HCT116 (cell line): ENCODE data around the gene MIP. TPM values are rescaled to one million over a fixed set of nuclear protein-coding genes. Genes with fewer than 3 reads are reported as not detected.
"Not testable (repeated sequence)": the region's sequence is repeated elsewhere in the genome, so short reads cannot be mapped to it uniquely, and the experiment has no call there.

ENCODE experiments used
- ATAC-seq: fragments of 200-7000 bp; cut with Tn5 transposase; 2 replicates; pipeline ENCODE4 v1.9.1; 2020; ENCODE audit warnings: mild to moderate bottlenecking, moderate library complexity
- BruUV-seq: library from RNA; stranded (reverse); fragments of 400-500 nt; replicated peaks from 2 replicates; lab custom pipeline; 2021; lab: Mats Ljungman, UMichigan
- CTCF ChIA-PET: fragments of 300-600 bp; sonication (Branson Sonifier 250); formaldehyde crosslinking; loops from one replicate; lab custom pipeline; 2021; ENCODE audit warnings: antibody characterized with exemption; lab: Charles Lee
- POLR2A ChIA-PET: fragments of 300-600, 350-600 bp; sonication (Branson Sonifier 250); formaldehyde crosslinking; loops from one replicate; lab custom pipeline; 2021; ENCODE audit warnings: antibody characterized with exemption; lab: Charles Lee
- RAD21 ChIA-PET, 2 experiments: fragments of 300-600 bp; sonication (Branson Sonifier 250); formaldehyde crosslinking; loops; one replicate each; lab custom pipeline; 2023; ENCODE audit warnings: low total read pairs in 2 of 2; ENCODE audit not compliant: uncharacterized antibody in 2 of 2, unreplicated experiment in 2 of 2, low non-redundant PET in 1 of 2; lab: Charles Lee
- DNase-seq: peaks from one replicate; pipeline ENCODE4 v3.0.0-alpha.2; 2010; ENCODE audit warnings: low read depth, low spot score
- H2AFZ ChIP-seq: fragments of 200-600 bp; shearing (Covaris generic), sonication (generic); 2 replicates; pipeline ENCODE4 v1.6.1; 2017; ENCODE audit warnings: low read depth, mixed run types, mixed read lengths, antibody characterized with exemption, low read length; ENCODE audit not compliant: poor library complexity, severe bottlenecking
- H3K27ac ChIP-seq: 2 replicates; pipeline ENCODE4 v1.5.1; 2012; ENCODE audit warnings: low read depth, low read length
- H3K27me3 ChIP-seq: fragments of 200-600 bp; sonication (generic); 2 replicates; pipeline ENCODE4 v1.6.1; 2016; ENCODE audit warnings: mixed run types, low read length, mixed read lengths; ENCODE audit not compliant: insufficient read depth
- H3K36me3 ChIP-seq, 2 experiments: fragments of 200-500 bp in 1 of 2; fragments of 200-600 bp in 1 of 2; sonication (Bioruptor generic) in 1 of 2; sonication (generic) in 1 of 2; 2 replicates each; pipeline versions ENCODE4 v1.5.1 to v1.6.1; 2014 to 2016; ENCODE audit warnings: low read length in 2 of 2, inconsistent platforms in 1 of 2, mixed read lengths in 1 of 2, mixed run types in 1 of 2; ENCODE audit not compliant: insufficient read depth in 2 of 2, control insufficient read depth in 1 of 2
- H3K4me1 ChIP-seq, 2 experiments: fragments of 200-600 bp in 1 of 2; sonication (generic) in 1 of 2; 2 replicates each; pipeline versions ENCODE4 v1.5.1 to v1.6.1; 2012 to 2017; ENCODE audit warnings: low read length in 2 of 2, inconsistent platforms in 1 of 2, mild to moderate bottlenecking in 1 of 2, mixed read lengths in 1 of 2, mixed run types in 1 of 2, moderate library complexity in 1 of 2; ENCODE audit not compliant: insufficient read depth in 2 of 2, control insufficient read depth in 1 of 2
- H3K4me2 ChIP-seq: fragments of 200-600 bp; sonication (generic); 2 replicates; pipeline ENCODE4 v1.6.1; 2017; ENCODE audit warnings: mixed run types, low read length, mixed read lengths
- H3K4me3 ChIP-seq, 2 experiments: fragments of 200-600 bp in 1 of 2; sonication (generic) in 1 of 2; replicated peaks in 1 of 2; 2 replicates each; pipeline ENCODE4 v1.5.1; 2011 to 2016; ENCODE audit warnings: low read length in 2 of 2, control low read depth in 1 of 2, low read depth in 1 of 2, mild to moderate bottlenecking in 1 of 2, mixed read lengths in 1 of 2, mixed run types in 1 of 2
- H3K79me2 ChIP-seq: fragments of 200-600 bp; sonication (generic); 2 replicates; pipeline ENCODE4 v1.6.1; 2017; ENCODE audit warnings: mild to moderate bottlenecking, mixed run types, low read length, moderate library complexity, mixed read lengths; ENCODE audit not compliant: insufficient read depth
- H3K9ac ChIP-seq: fragments of 200-600 bp; sonication (generic); 2 replicates; pipeline ENCODE4 v1.6.1; 2016; ENCODE audit warnings: low read length, mixed read lengths
- H3K9me2 ChIP-seq: fragments of 200-600 bp; sonication (generic), shearing (Covaris generic); 2 replicates; pipeline ENCODE4 v1.6.1; 2017; ENCODE audit warnings: mixed run types, mild to moderate bottlenecking, moderate library complexity; ENCODE audit not compliant: insufficient read depth
- H3K9me3 ChIP-seq, 2 experiments: fragments of 200-500 bp in 1 of 2; fragments of 200-600 bp in 1 of 2; sonication (Bioruptor generic) in 1 of 2; sonication (generic) in 1 of 2; 2 replicates each; pipeline ENCODE4 v1.6.1; 2014 to 2017; ENCODE audit warnings: low read length in 2 of 2, mixed read lengths in 2 of 2, inconsistent platforms in 1 of 2, low read depth in 1 of 2, mild to moderate bottlenecking in 1 of 2, mixed run types in 1 of 2, moderate library complexity in 1 of 2; ENCODE audit not compliant: control insufficient read depth in 1 of 2, insufficient read depth in 1 of 2
- H4K20me1 ChIP-seq: fragments of 200-600 bp; sonication (generic), shearing (Covaris generic); 2 replicates; pipeline ENCODE4 v1.6.1; 2017; ENCODE audit warnings: mixed run types, mild to moderate bottlenecking, moderate library complexity; ENCODE audit not compliant: insufficient read depth
- EGR1 ChIP-seq: IDR thresholded peaks from 2 replicates; pipeline ENCODE4 v1.6.1; 2012; ENCODE audit warnings: low read depth
- ELF1 ChIP-seq: IDR thresholded peaks from 2 replicates; pipeline ENCODE4 v1.6.1; 2012; ENCODE audit warnings: low read depth, borderline replicate concordance
- EZH2phosphoT487 ChIP-seq: fragments of 200-600 bp; IDR thresholded peaks from 2 replicates; pipeline ENCODE4 v1.6.1; 2018; ENCODE audit warnings: antibody characterized with exemption, borderline replicate concordance
- JUND ChIP-seq: IDR thresholded peaks from 2 replicates; pipeline ENCODE4 v1.6.1; 2012
- POLR2A ChIP-seq: IDR thresholded peaks from 2 replicates; pipeline ENCODE4 v1.7.0; 2011; ENCODE audit warnings: borderline replicate concordance; ENCODE audit not compliant: insufficient read depth, insufficient read length; ENCODE audit errors: extremely low read depth
- SP1 ChIP-seq: IDR thresholded peaks from 2 replicates; pipeline ENCODE4 v1.6.1; 2012; ENCODE audit warnings: low read depth
- SRF ChIP-seq: IDR thresholded peaks from 2 replicates; pipeline ENCODE4 v1.6.1; 2012; ENCODE audit warnings: low read depth
- TCF7L2 ChIP-seq: IDR thresholded peaks from 2 replicates; pipeline ENCODE4 v1.7.0; 2011; ENCODE audit warnings: borderline replicate concordance, inconsistent platforms; ENCODE audit not compliant: insufficient read depth, insufficient read length; ENCODE audit errors: extremely low read depth
- ZNF274 ChIP-seq: fragments of 200-500 bp; sonication (Bioruptor generic); IDR thresholded peaks from 2 replicates; pipeline ENCODE4 v1.6.1; 2014; ENCODE audit warnings: mild to moderate bottlenecking, low read depth, low read length, inconsistent platforms
- intact Hi-C: fragments of 100-400 bp; cut with micrococcal nuclease; formaldehyde crosslinking; loops from 2 replicates; pipeline ENCODE4 v1.10.0; 2022
- total RNA-seq: library from RNA; stranded (reverse); gene quantifications from one replicate; pipeline ENCODE4 v1.2.1, GENCODE V29; 2021; ENCODE audit not compliant: unreplicated experiment
- TF ChIP-seq, protein P1 (sequence below): IDR thresholded peaks from 2 replicates; pipeline ENCODE4 v1.6.1; 2012; ENCODE audit warnings: low read depth
- TF ChIP-seq, protein P2 (sequence below): IDR thresholded peaks from 2 replicates; pipeline ENCODE4 v1.6.1; 2012
- TF ChIP-seq, protein P3 (sequence below), 3 experiments: fragments of 200-600 bp in 1 of 3; sonication (generic) in 1 of 3; IDR thresholded peaks in 2 of 3; conservative IDR thresholded peaks in 1 of 3; 2 replicates each; pipeline ENCODE4 v1.5.1; 2012 to 2017; ENCODE audit warnings: low read depth in 2 of 3, low read length in 2 of 3, antibody characterized with exemption in 1 of 3, borderline replicate concordance in 1 of 3, control low read depth in 1 of 3, mild to moderate bottlenecking in 1 of 3, mixed read lengths in 1 of 3, mixed run types in 1 of 3, moderate library complexity in 1 of 3; ENCODE audit not compliant: insufficient read depth in 1 of 3

MIP gene
- total RNA-seq, 1 experiment from 2014 or later, result 0.79 TPM

GRCh38 chr12:56493409-56494105 lies 39.1 kb upstream of the MIP start:
- CTCF ChIA-PET, H3K27ac ChIP-seq, H3K9ac ChIP-seq, intact Hi-C loops, H3K9me3 ChIP-seq, H2AFZ ChIP-seq, ATAC-seq, H3K4me3 ChIP-seq, RAD21 ChIA-PET, H4K20me1 ChIP-seq, H3K9me2 ChIP-seq, H3K36me3 ChIP-seq, H3K27me3 ChIP-seq, BruUV-seq, DNase-seq, H3K79me2 ChIP-seq, POLR2A ChIA-PET, H3K4me1 ChIP-seq, H3K4me2 ChIP-seq: not testable (repeated sequence)

DNA sequence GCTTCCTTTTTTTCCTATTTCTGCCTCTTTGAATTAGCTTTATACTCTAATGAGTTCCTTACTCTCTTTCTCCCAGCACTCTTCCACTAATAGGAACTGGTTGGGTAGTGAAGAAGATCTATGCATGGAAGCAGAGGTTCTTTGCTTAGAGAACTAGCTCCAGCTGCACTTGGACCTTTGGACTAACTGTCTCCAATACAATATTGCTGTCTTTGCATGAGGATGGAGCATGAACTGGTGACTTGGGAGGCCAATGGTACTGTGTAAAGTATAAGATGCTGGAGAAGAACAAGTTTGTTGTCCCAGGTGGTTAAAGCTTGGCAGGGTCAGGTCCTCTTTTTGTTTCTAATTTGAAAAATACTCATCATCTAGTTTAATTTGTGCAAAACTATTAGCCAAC lies 35.9 kb upstream of the MIP start:
- Histone ChIP-seq H3K9me2 (no peaks in the 10 kb centered on the region), H3K9ac (no peak overlapping the region), H3K27me3 (peaks cover 6% of the 10 kb centered on the region; the same call in 1 of the 2 replicates), H4K20me1 (no peaks in the 10 kb centered on the region), H3K4me2 (no peak overlapping the region), H3K27ac (no peak overlapping the region), H3K36me3 (no peaks in the 10 kb centered on the region), H2AFZ (no peak overlapping the region), H3K9me3 (no peaks in the 10 kb centered on the region; a peak in 2 of 4 replicates), H3K4me3 (no peak overlapping the region), H3K4me1 (no peaks in the 10 kb centered on the region), H3K79me2 (no peaks in the 10 kb centered on the region)
- ChIA-PET POLR2A (interaction anchor here (1.1 kb wide), 1 partner anchor 16 kb away, joined by 3 read pairs; no protein-coding TSS in a partner anchor), RAD21 (no interaction called here), CTCF (no interaction called here)
- no peak for TF ChIP-seq POLR2A
- TF ChIP-seq, protein P1, sequence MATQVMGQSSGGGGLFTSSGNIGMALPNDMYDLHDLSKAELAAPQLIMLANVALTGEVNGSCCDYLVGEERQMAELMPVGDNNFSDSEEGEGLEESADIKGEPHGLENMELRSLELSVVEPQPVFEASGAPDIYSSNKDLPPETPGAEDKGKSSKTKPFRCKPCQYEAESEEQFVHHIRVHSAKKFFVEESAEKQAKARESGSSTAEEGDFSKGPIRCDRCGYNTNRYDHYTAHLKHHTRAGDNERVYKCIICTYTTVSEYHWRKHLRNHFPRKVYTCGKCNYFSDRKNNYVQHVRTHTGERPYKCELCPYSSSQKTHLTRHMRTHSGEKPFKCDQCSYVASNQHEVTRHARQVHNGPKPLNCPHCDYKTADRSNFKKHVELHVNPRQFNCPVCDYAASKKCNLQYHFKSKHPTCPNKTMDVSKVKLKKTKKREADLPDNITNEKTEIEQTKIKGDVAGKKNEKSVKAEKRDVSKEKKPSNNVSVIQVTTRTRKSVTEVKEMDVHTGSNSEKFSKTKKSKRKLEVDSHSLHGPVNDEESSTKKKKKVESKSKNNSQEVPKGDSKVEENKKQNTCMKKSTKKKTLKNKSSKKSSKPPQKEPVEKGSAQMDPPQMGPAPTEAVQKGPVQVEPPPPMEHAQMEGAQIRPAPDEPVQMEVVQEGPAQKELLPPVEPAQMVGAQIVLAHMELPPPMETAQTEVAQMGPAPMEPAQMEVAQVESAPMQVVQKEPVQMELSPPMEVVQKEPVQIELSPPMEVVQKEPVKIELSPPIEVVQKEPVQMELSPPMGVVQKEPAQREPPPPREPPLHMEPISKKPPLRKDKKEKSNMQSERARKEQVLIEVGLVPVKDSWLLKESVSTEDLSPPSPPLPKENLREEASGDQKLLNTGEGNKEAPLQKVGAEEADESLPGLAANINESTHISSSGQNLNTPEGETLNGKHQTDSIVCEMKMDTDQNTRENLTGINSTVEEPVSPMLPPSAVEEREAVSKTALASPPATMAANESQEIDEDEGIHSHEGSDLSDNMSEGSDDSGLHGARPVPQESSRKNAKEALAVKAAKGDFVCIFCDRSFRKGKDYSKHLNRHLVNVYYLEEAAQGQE, result no peak
- no peak for TF ChIP-seq SRF
- TF ChIP-seq, protein P2, sequence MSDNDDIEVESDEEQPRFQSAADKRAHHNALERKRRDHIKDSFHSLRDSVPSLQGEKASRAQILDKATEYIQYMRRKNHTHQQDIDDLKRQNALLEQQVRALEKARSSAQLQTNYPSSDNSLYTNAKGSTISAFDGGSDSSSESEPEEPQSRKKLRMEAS, result no peak
- TF ChIP-seq ELF1, result no peak
- TF ChIP-seq EGR1, result no peak
- no peak for TF ChIP-seq SP1
- TF ChIP-seq TCF7L2, result no peak
- TF ChIP-seq, protein P3, sequence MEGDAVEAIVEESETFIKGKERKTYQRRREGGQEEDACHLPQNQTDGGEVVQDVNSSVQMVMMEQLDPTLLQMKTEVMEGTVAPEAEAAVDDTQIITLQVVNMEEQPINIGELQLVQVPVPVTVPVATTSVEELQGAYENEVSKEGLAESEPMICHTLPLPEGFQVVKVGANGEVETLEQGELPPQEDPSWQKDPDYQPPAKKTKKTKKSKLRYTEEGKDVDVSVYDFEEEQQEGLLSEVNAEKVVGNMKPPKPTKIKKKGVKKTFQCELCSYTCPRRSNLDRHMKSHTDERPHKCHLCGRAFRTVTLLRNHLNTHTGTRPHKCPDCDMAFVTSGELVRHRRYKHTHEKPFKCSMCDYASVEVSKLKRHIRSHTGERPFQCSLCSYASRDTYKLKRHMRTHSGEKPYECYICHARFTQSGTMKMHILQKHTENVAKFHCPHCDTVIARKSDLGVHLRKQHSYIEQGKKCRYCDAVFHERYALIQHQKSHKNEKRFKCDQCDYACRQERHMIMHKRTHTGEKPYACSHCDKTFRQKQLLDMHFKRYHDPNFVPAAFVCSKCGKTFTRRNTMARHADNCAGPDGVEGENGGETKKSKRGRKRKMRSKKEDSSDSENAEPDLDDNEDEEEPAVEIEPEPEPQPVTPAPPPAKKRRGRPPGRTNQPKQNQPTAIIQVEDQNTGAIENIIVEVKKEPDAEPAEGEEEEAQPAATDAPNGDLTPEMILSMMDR (IDR thresholded peaks at IDR 0.05 in 2 of 3, conservative IDR thresholded peaks at IDR 0.05 in 1 of 3; ENCODE audit: borderline replicate concordance in 1 of 3, insufficient read depth in 1 of 3, low read depth in 2 of 3, low read length in 2 of 3), result no peak
- no peak for TF ChIP-seq JUND
- TF ChIP-seq EZH2phosphoT487, result no peak
- TF ChIP-seq ZNF274, result no peak
- DNase-seq (no peak), ATAC-seq (no peak)
- intact Hi-C loops, result no loop called here
- BruUV-seq, result no TSS peak
